ENCODE results near the gene TMEFF2.
"Not testable (repeated sequence)": the region's sequence is repeated elsewhere in the genome, so short reads cannot be mapped to it uniquely, and the experiment has no call there.

TMEFF2 gene

GRCh38 chr2:191923652-191923997 lies 271.1 kb downstream of the TMEFF2 start:
- H3K4me3 ChIP-seq (ENCODE audit: low read depth, low read length): no peak overlapping the region
- DNase-seq (ENCODE audit: low read depth): no peak
- no peak for TF ChIP-seq POLR2A (IDR thresholded peaks at IDR 0.05; ENCODE audit: extremely low read depth, insufficient read length)
- TF ChIP-seq MYC (IDR thresholded peaks at IDR 0.05; ENCODE audit: low read depth, low read length): no peak
- TF ChIP-seq CTCF (IDR thresholded peaks at IDR 0.05; ENCODE audit: low read depth, low read length): no peak
- TF ChIP-seq MAX (IDR thresholded peaks at IDR 0.05; ENCODE audit: low read depth, low read length): no peak

- no peak overlapping the region for H3K4me3 ChIP-seq (ENCODE audit: low read depth, low read length)
- no peak for DNase-seq (ENCODE audit: low read depth)
- TF ChIP-seq MYC (IDR thresholded peaks at IDR 0.05; ENCODE audit: low read depth, low read length) (no peak), POLR2A (IDR thresholded peaks at IDR 0.05; ENCODE audit: extremely low read depth, insufficient read length) (no peak), MAX (IDR thresholded peaks at IDR 0.05; ENCODE audit: low read depth, low read length) (no peak), CTCF (IDR thresholded peaks at IDR 0.05; ENCODE audit: low read depth, low read length) (no peak)
Measured at GRCh38 chr2:191922736-191923651, 271.7 kb downstream of the TMEFF2 start.

GRCh38 chr2:191921650-191922049 lies 273.1 kb downstream of the TMEFF2 start:
- H3K4me3 ChIP-seq (ENCODE audit: low read depth, low read length); DNase-seq (ENCODE audit: low read depth): not testable (repeated sequence)

- H3K4me3 ChIP-seq (ENCODE audit: low read depth, low read length): no peak overlapping the region
- TF ChIP-seq MYC (IDR thresholded peaks at IDR 0.05; ENCODE audit: low read depth, low read length) (no peak), MAX (IDR thresholded peaks at IDR 0.05; ENCODE audit: low read depth, low read length) (no peak), POLR2A (IDR thresholded peaks at IDR 0.05; ENCODE audit: extremely low read depth, insufficient read length) (no peak), CTCF (IDR thresholded peaks at IDR 0.05; ENCODE audit: low read depth, low read length) (no peak)
- no peak for DNase-seq (ENCODE audit: low read depth)
Measured at GRCh38 chr2:191920502-191920901, 274.2 kb downstream of the TMEFF2 start.

- TF ChIP-seq CTCF (IDR thresholded peaks at IDR 0.05; ENCODE audit: low read depth, low read length) (no peak), MAX (IDR thresholded peaks at IDR 0.05; ENCODE audit: low read depth, low read length) (no peak), POLR2A (IDR thresholded peaks at IDR 0.05; ENCODE audit: extremely low read depth, insufficient read length) (no peak), MYC (IDR thresholded peaks at IDR 0.05; ENCODE audit: low read depth, low read length) (no peak)
- H3K4me3 ChIP-seq (ENCODE audit: low read depth, low read length): no peak overlapping the region
- no peak for DNase-seq (ENCODE audit: low read depth)
Measured at GRCh38 chr2:191917967-191918651, 276.6 kb downstream of the TMEFF2 start.

- TF ChIP-seq POLR2A (IDR thresholded peaks at IDR 0.05; ENCODE audit: extremely low read depth, insufficient read length) (no peak), MAX (IDR thresholded peaks at IDR 0.05; ENCODE audit: low read depth, low read length) (no peak), MYC (IDR thresholded peaks at IDR 0.05; ENCODE audit: low read depth, low read length) (no peak), CTCF (IDR thresholded peaks at IDR 0.05; ENCODE audit: low read depth, low read length) (no peak)
- H3K4me3 ChIP-seq (ENCODE audit: low read depth, low read length): no peak overlapping the region
- DNase-seq (ENCODE audit: low read depth): no peak
Measured at GRCh38 chr2:191917430-191917881, 277.3 kb downstream of the TMEFF2 start.

All from NB4 (cell line).